K562 (cell line): ENCODE results near the gene C22orf39. TPM values are rescaled to one million over a fixed set of nuclear protein-coding genes. Genes with fewer than 3 reads are reported as not detected.
A peak's percentile ranks its signal among the peaks of the same experiment; 100 is the strongest.

Experiments
- DDX20 ChIP-seq: fragments of 450-650 bp; IDR thresholded peaks from 2 replicates; pipeline ENCODE4 v1.6.1; 2016; ENCODE audit warnings: missing genetic modification characterization, low read depth, mild to moderate bottlenecking, missing compliant biosample characterization, moderate library complexity
- DEAF1 ChIP-seq: fragments of 450-650 bp; formaldehyde crosslinking; IDR thresholded peaks from 2 replicates; pipeline ENCODE4 v1.4.0; 2020; ENCODE audit warnings: mild to moderate bottlenecking, moderate library complexity
- E2F1 ChIP-seq: sonication (generic); formaldehyde crosslinking; IDR thresholded peaks from 2 replicates; pipeline ENCODE4 v1.8.1; 2023; ENCODE audit warnings: mild to moderate bottlenecking, missing genetic modification reagents, moderate library complexity
- ETV1 ChIP-seq: fragments of 450-650 bp; conservative IDR thresholded peaks from 2 replicates; pipeline ENCODE4 v1.6.1; 2016; ENCODE audit warnings: missing genetic modification characterization, control low read depth, low read depth, missing compliant biosample characterization
- FIP1L1 ChIP-seq: fragments of 200-400 bp; formaldehyde crosslinking; IDR thresholded peaks from 2 replicates; pipeline ENCODE4 v1.6.1; 2018; ENCODE audit warnings: mild to moderate bottlenecking, low read depth, low read length; ENCODE audit not compliant: poor library complexity, severe bottlenecking
- MCM5 ChIP-seq: fragments of 450-650 bp; IDR thresholded peaks from 2 replicates; pipeline ENCODE4 v1.6.1; 2016; ENCODE audit warnings: low read depth
- MEF2D ChIP-seq: conservative IDR thresholded peaks from 2 replicates; pipeline ENCODE4 v1.6.1; 2016; ENCODE audit warnings: low read depth, missing genetic modification characterization, missing compliant biosample characterization
- NFE2L1 ChIP-seq: fragments of 450-650 bp; IDR thresholded peaks from 2 replicates; pipeline ENCODE4 v1.6.1; 2016; ENCODE audit warnings: missing genetic modification characterization, low read depth, mild to moderate bottlenecking, missing compliant biosample characterization, moderate library complexity, borderline replicate concordance
- NR2C1 ChIP-seq, 2 experiments: fragments of 450-650 bp; IDR thresholded peaks; 2 replicates each; pipeline ENCODE4 v1.6.1; 2017; ENCODE audit warnings: mild to moderate bottlenecking in 2 of 2, antibody characterized with exemption in 1 of 2, inconsistent platforms in 1 of 2, missing compliant biosample characterization in 1 of 2, missing genetic modification characterization in 1 of 2
- NR2F6 ChIP-seq: fragments of 450-650 bp; formaldehyde crosslinking; IDR thresholded peaks from 2 replicates; pipeline ENCODE4 v1.4.0; 2020; ENCODE audit warnings: mild to moderate bottlenecking
- OTX1 ChIP-seq: fragments of 450-650 bp; formaldehyde crosslinking; IDR thresholded peaks from 2 replicates; pipeline ENCODE4 v1.4.0; 2022; ENCODE audit warnings: mild to moderate bottlenecking
- PRPF4 ChIP-seq: fragments of 200-400 bp; formaldehyde crosslinking; IDR thresholded peaks from one replicate; pipeline ENCODE4 v1.6.1; 2017; ENCODE audit warnings: low read length, low read depth, mild to moderate bottlenecking; ENCODE audit not compliant: insufficient read depth, poor library complexity, severe bottlenecking
- TAL1 ChIP-seq: fragments of 450-650 bp; IDR thresholded peaks from 2 replicates; pipeline ENCODE4 v1.6.1; 2016; ENCODE audit warnings: mild to moderate bottlenecking
- ZKSCAN1 ChIP-seq: fragments of 150-350 bp; IDR thresholded peaks from 2 replicates; pipeline ENCODE4 v1.6.1; 2016; ENCODE audit warnings: low read depth, low read length
- ZNF232 ChIP-seq: sonication (generic); formaldehyde crosslinking; IDR thresholded peaks from 2 replicates; pipeline ENCODE4 v1.8.0; 2022; ENCODE audit warnings: mild to moderate bottlenecking, missing genetic modification reagents
- ZNF518B ChIP-seq: fragments of 250-450 bp; sonication (Bioruptor Pico); IDR thresholded peaks from 2 replicates; pipeline ENCODE4 v1.5.0; 2021; ENCODE audit warnings: mild to moderate bottlenecking, moderate library complexity
- polyA plus RNA-seq, 8 experiments: library from polyadenylated mRNA; depleted of rRNA in 4 of 8; stranded (reverse) in 5 of 8; unstranded in 3 of 8; fragments of >200 nt; fragmentation: Nextera tagmentation in 2 of 8; fragmentation: Illumina TruSeq in 1 of 8; extraction: Ambion mirVana in 2 of 8; extraction: Trizol in 1 of 8; gene quantifications; 2 replicates each; pipeline versions ENCODE4 v1.2.1 to v1.2.3, GENCODE V29; 2011 to 2014; ENCODE audit warnings: inconsistent platforms in 1 of 8, missing spikeins in 1 of 8
- total RNA-seq, 7 experiments: library from RNA; depleted of rRNA in 6 of 7; stranded (reverse); fragments of >200 nt in 6 of 7; fragmentation: Illumina TruSeq in 2 of 7; extraction: Trizol in 2 of 7; gene quantifications; 2 replicates each; pipeline versions ENCODE4 v1.2.1 to v1.2.3, GENCODE V29; 2011 to 2021; ENCODE audit warnings: low replicate concordance in 1 of 7

Gene C22orf39
- total and polyA plus RNA-seq, 9 of the 15 experiments (the other 6 are each of a cell fraction or from before 2014, with no cell fraction given) = 20.4 to 139 (median 66.8) TPM

GRCh38 chr22:19478045-19478900, 30.8 kb upstream of the C22orf39 start (continued):
- TF ChIP-seq DEAF1 (no peak), MEF2D (no peak), NR2F6 (CRISPR knock-in tag) (no peak), DDX20 (no peak), ZNF232 (CRISPR knock-in tag) (no peak), ETV1 (tag) (peak; percentile 47), MCM5 (no peak), ZNF518B (CRISPR knock-in tag) (no peak), OTX1 (CRISPR knock-in tag) (no peak), PRPF4 (no peak), TAL1 (no peak), NFE2L1 (tag) (no peak), E2F1 (CRISPR knock-in tag) (peak; percentile 76; the same call in 1 of the 2 replicates), FIP1L1 (no peak), ZKSCAN1 (no peak), NR2C1 (IDR thresholded peaks at IDR 0.05) (no peak), NR2C1 (tag; IDR thresholded peaks at IDR 0.05) (no peak)
